Fibroblast of lung (primary cell): ENCODE measurements around the gene NR4A1. TPM values are rescaled to one million over a fixed set of nuclear protein-coding genes. Genes with fewer than 3 reads are reported as not detected.

Source experiments
- DNase-seq, 2 donors: peaks; one replicate each; pipeline versions ENCODE4 v3.0.0 to v3.0.0-alpha.2; 2010; ENCODE audit warnings: low read depth in 2 of 2
- H2AFZ ChIP-seq: 2 replicates; pipeline ENCODE4 v1.5.1; 2012; ENCODE audit warnings: low read length, control low read depth, inconsistent platforms
- H3K27ac ChIP-seq: 2 replicates; pipeline ENCODE4 v1.5.1; 2011; ENCODE audit warnings: low read length, control low read depth; ENCODE audit not compliant: insufficient read depth
- H3K27me3 ChIP-seq: 2 replicates; pipeline ENCODE4 v1.5.1; 2011; ENCODE audit warnings: mild to moderate bottlenecking, low read length; ENCODE audit not compliant: control insufficient read depth, insufficient read depth
- H3K36me3 ChIP-seq: 2 replicates; pipeline ENCODE4 v1.5.1; 2011; ENCODE audit warnings: low read length; ENCODE audit not compliant: control insufficient read depth, insufficient read depth
- H3K4me1 ChIP-seq: 2 replicates; pipeline ENCODE4 v1.5.1; 2011; ENCODE audit warnings: low read length; ENCODE audit not compliant: control insufficient read depth, insufficient read depth; ENCODE audit errors: extremely low read depth
- H3K4me2 ChIP-seq: 2 replicates; pipeline ENCODE4 v1.5.1; 2011; ENCODE audit warnings: low read length, control low read depth; ENCODE audit not compliant: insufficient read depth; ENCODE audit errors: extremely low read depth
- H3K4me3 ChIP-seq, 4 experiments: fragments of 200-600 bp in 1 of 4; sonication (generic) in 1 of 4; replicated peaks in 1 of 4; 2 replicates each; pipeline ENCODE4 v1.5.1; 2011 to 2016; ENCODE audit warnings: low read length in 4 of 4, low read depth in 3 of 4, mild to moderate bottlenecking in 3 of 4, control low read depth in 2 of 4, inconsistent platforms in 1 of 4, mixed read lengths in 1 of 4; ENCODE audit not compliant: insufficient read depth in 1 of 4; ENCODE audit errors: control extremely low read depth in 1 of 4
- H3K79me2 ChIP-seq: 2 replicates; pipeline ENCODE4 v1.5.1; 2012; ENCODE audit warnings: mild to moderate bottlenecking, low read length, inconsistent platforms; ENCODE audit not compliant: control insufficient read depth, insufficient read depth
- H3K9ac ChIP-seq: 2 replicates; pipeline ENCODE4 v1.5.1; 2011; ENCODE audit warnings: mild to moderate bottlenecking, low read length, control low read depth; ENCODE audit not compliant: insufficient read depth
- H3K9me3 ChIP-seq: 2 replicates; pipeline ENCODE4 v1.5.1; 2012; ENCODE audit warnings: low read depth, low read length; ENCODE audit not compliant: control insufficient read depth, insufficient read depth
- H4K20me1 ChIP-seq: 2 replicates; pipeline ENCODE4 v1.5.1; 2011; ENCODE audit warnings: low read length; ENCODE audit not compliant: control insufficient read depth, insufficient read depth; ENCODE audit errors: extremely low read depth
- EZH2 ChIP-seq: IDR thresholded peaks from 2 replicates; pipeline ENCODE4 v1.5.1; 2012; ENCODE audit warnings: low read length, control low read depth, mild to moderate bottlenecking; ENCODE audit errors: missing control alignments
- polyA plus RNA-seq, 2 donors: library from polyadenylated mRNA; depleted of rRNA in 1 of 2; stranded (reverse) in 1 of 2; unstranded in 1 of 2; fragments of >200 nt; gene quantifications; 2 replicates each; pipeline ENCODE4 v1.2.1, GENCODE V29; 2011 to 2012; ENCODE audit warnings: missing spikeins in 1 of 2
- total RNA-seq: library from RNA; depleted of rRNA; stranded (reverse); fragments of >200 nt; gene quantifications from 2 replicates; pipeline ENCODE4 v1.2.1, GENCODE V29; 2014
- TF ChIP-seq, protein P1 (sequence below), 2 donors: IDR thresholded peaks in 1 of 2; conservative IDR thresholded peaks in 1 of 2; 1 replicate in 1 of 2; 2 replicates in 1 of 2; pipeline ENCODE4 v1.5.1; 2011 to 2012; ENCODE audit warnings: low read length in 2 of 2, control low read depth in 1 of 2, inconsistent platforms in 1 of 2, low read depth in 1 of 2, mild to moderate bottlenecking in 1 of 2

NR4A1 gene
- total and polyA plus RNA-seq, 2 donors (not counting 1 experiment from before 2014, with no cell fraction given): 3.8 to 4.1 TPM

DNA sequence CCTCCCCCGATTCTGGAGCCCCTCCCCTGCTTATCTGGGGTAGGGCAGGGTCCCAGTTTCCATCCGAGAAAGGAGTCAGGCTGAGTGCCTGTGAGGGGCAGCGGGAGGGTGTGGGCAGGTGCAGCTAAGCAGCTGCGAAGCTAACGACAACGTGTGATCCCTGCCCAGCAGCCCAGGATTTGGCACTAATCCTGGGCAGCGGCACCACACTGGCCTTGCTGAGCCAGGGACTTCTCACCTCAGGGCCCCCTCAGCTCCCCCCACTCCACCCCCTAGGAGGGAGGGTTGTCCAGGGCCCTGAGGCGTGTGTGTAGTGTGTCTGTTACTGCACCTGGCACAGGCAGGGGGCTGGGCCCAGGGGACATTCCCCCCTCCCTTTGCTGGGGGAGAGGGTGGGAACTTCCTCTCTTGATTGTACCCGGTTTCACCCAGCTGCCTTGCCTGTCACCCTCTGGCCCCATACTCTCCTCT, 30.1 kb downstream of the NR4A1 start:
- Histone ChIP-seq H3K4me2 (peak overlapping the region; percentile 55), H3K79me2 (peaks cover 10% of the 10 kb centered on the region), H3K27me3 (no peaks in the 10 kb centered on the region), H4K20me1 (no peaks in the 10 kb centered on the region), H2AFZ (no peak overlapping the region), H3K36me3 (peaks cover 14% of the 10 kb centered on the region), H3K27ac (peak overlapping the region; percentile 62), H3K9me3 (no peaks in the 10 kb centered on the region), H3K4me3 (peak overlapping the region in 1 of 4 experiments; percentile 57), H3K4me1 (peaks cover 39% of the 10 kb centered on the region), H3K9ac (peak overlapping the region; percentile 46)
- TF ChIP-seq, protein P1, sequence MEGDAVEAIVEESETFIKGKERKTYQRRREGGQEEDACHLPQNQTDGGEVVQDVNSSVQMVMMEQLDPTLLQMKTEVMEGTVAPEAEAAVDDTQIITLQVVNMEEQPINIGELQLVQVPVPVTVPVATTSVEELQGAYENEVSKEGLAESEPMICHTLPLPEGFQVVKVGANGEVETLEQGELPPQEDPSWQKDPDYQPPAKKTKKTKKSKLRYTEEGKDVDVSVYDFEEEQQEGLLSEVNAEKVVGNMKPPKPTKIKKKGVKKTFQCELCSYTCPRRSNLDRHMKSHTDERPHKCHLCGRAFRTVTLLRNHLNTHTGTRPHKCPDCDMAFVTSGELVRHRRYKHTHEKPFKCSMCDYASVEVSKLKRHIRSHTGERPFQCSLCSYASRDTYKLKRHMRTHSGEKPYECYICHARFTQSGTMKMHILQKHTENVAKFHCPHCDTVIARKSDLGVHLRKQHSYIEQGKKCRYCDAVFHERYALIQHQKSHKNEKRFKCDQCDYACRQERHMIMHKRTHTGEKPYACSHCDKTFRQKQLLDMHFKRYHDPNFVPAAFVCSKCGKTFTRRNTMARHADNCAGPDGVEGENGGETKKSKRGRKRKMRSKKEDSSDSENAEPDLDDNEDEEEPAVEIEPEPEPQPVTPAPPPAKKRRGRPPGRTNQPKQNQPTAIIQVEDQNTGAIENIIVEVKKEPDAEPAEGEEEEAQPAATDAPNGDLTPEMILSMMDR (conservative IDR thresholded peaks at IDR 0.05 in 1 of 2, IDR thresholded peaks at IDR 0.05 in 1 of 2; ENCODE audit: low read depth in 1 of 2, low read length in 2 of 2): no peak
- TF ChIP-seq EZH2: no peak
- DNase-seq: peak in 1 of 2 donors; percentile 33

DNA sequence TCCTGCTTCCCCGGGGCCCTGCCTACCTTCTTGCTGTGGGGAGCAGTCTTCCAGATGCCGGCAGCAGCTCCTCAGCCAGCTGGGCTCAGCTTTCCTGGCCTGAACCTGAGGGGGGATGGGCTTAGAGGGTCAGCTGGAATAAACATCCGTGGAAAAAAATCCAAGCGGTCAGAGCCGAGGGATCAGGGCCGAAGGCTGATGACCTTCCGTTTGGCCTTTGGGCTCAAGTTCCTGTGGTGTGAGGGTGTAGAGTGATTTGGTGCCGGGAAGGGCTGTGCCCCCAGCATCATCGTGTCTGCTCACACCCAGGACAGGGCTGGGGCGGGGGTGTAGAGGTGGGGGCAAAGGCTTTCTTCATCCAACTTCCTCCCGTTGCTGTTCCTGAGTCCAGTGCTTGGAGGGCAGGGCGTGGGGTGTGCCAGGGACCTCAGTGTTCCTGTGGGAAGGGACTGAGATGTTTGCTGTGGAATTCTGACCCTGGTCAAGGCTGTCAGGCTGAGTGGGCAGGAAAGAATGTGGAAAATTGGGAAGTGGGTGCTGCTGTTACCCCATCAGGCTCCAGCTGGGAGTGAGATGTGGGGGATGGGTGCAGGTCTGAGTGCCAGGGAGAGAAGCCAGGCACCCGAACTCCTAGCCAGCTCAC, 30.9 kb downstream of the NR4A1 start:
- Histone ChIP-seq H3K36me3 (peaks cover 6% of the 10 kb centered on the region), H4K20me1 (no peaks in the 10 kb centered on the region), H3K4me3 (peak overlapping the region in 1 of 4 experiments; percentile 57), H3K79me2 (peaks cover 3% of the 10 kb centered on the region), H3K27me3 (no peaks in the 10 kb centered on the region), H2AFZ (no peak overlapping the region), H3K9me3 (no peaks in the 10 kb centered on the region), H3K4me2 (peak overlapping the region; percentile 55), H3K4me1 (peaks cover 39% of the 10 kb centered on the region), H3K9ac (peak overlapping the region; percentile 46), H3K27ac (peak overlapping the region; percentile 62)
- no peak for TF ChIP-seq EZH2
- TF ChIP-seq, protein P1 (conservative IDR thresholded peaks at IDR 0.05 in 1 of 2, IDR thresholded peaks at IDR 0.05 in 1 of 2; ENCODE audit: low read depth in 1 of 2, low read length in 2 of 2): no peak
- DNase-seq: peak; percentile 63 to 87

DNA sequence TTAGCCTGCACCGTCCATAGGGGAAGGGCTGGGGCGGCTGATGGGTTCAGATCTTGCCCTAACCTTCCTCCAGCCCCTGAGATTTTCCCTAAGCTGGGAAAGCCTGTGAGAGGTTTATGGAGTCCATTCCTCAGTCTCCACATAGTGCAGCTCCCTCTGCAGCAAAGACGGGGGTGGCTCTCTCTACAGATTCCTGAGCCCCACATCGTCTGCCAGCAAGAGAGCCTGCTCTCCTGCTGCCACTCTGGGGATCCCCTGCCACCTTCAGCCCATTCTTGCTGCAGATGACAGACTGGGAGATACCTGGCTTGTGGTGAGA, 31.4 kb downstream of the NR4A1 start:
- Histone ChIP-seq H3K4me1 (peaks cover 39% of the 10 kb centered on the region), H4K20me1 (no peaks in the 10 kb centered on the region), H3K9me3 (no peaks in the 10 kb centered on the region), H3K79me2 (peaks cover 3% of the 10 kb centered on the region), H3K4me2 (no peak overlapping the region), H3K36me3 (peaks cover 4% of the 10 kb centered on the region), H3K4me3 (no peak overlapping the region), H3K27ac (peak overlapping the region; percentile 62), H2AFZ (no peak overlapping the region), H3K27me3 (no peaks in the 10 kb centered on the region), H3K9ac (peak overlapping the region; percentile 42)
- TF ChIP-seq, protein P1 (conservative IDR thresholded peaks at IDR 0.05 in 1 of 2, IDR thresholded peaks at IDR 0.05 in 1 of 2; ENCODE audit: low read depth in 1 of 2, low read length in 2 of 2): no peak
- no peak for TF ChIP-seq EZH2
- no peak for DNase-seq
